Liver (tissue), 3 donors: ENCODE data around the gene EEA1.

Experiments
- ATF3 ChIP-seq: IDR thresholded peaks from 2 replicates; pipeline ENCODE4 v1.6.1; 2016; ENCODE audit warnings: antibody characterized with exemption
- CTCF ChIP-seq: fragments of 150-350 bp; IDR thresholded peaks from 2 replicates; pipeline ENCODE4 v1.5.1; 2017; ENCODE audit warnings: improper control_type of control experiment, low read depth, low read length; ENCODE audit not compliant: missing input control
- EGR1 ChIP-seq, 2 donors: IDR thresholded peaks; 2 replicates each; pipeline ENCODE4 v1.6.1; 2016 to 2018; ENCODE audit warnings: antibody characterized with exemption in 2 of 2, low read depth in 2 of 2
- GABPA ChIP-seq, 2 donors: IDR thresholded peaks in 1 of 2; conservative IDR thresholded peaks in 1 of 2; 2 replicates each; pipeline ENCODE4 v1.6.1; 2016; ENCODE audit warnings: antibody characterized with exemption in 2 of 2, mild to moderate bottlenecking in 1 of 2, moderate library complexity in 1 of 2
- HNF4A ChIP-seq, 2 donors: conservative IDR thresholded peaks; 2 replicates each; pipeline ENCODE4 v1.6.1; 2016; ENCODE audit warnings: antibody characterized with exemption in 2 of 2, mild to moderate bottlenecking in 2 of 2
- HNF4G ChIP-seq: IDR thresholded peaks from 2 replicates; pipeline ENCODE4 v1.6.1; 2016; ENCODE audit warnings: antibody characterized with exemption
- MAX ChIP-seq: IDR thresholded peaks from 2 replicates; pipeline ENCODE4 v1.6.1; 2016; ENCODE audit warnings: antibody characterized with exemption
- RAD21 ChIP-seq, 2 donors: IDR thresholded peaks; 2 replicates each; pipeline ENCODE4 v1.6.1; 2016; ENCODE audit warnings: antibody characterized with exemption in 2 of 2, mild to moderate bottlenecking in 2 of 2
- REST ChIP-seq: IDR thresholded peaks from 2 replicates; pipeline ENCODE4 v1.6.1; 2016; ENCODE audit warnings: antibody characterized with exemption, mild to moderate bottlenecking
- RXRA ChIP-seq, 2 donors: IDR thresholded peaks; 2 replicates each; pipeline ENCODE4 v1.6.1; 2017 to 2018; ENCODE audit warnings: antibody characterized with exemption in 2 of 2, mild to moderate bottlenecking in 1 of 2
- SP1 ChIP-seq: IDR thresholded peaks from 2 replicates; pipeline ENCODE4 v1.6.1; 2018; ENCODE audit warnings: antibody characterized with exemption, mild to moderate bottlenecking
- TAF1 ChIP-seq: conservative IDR thresholded peaks from 2 replicates; pipeline ENCODE4 v1.6.1; 2016; ENCODE audit warnings: antibody characterized with exemption, mild to moderate bottlenecking
- YY1 ChIP-seq: IDR thresholded peaks from 2 replicates; pipeline ENCODE4 v1.6.1; 2016; ENCODE audit warnings: antibody characterized with exemption, mild to moderate bottlenecking
- donor health status: healthy.
- donor health status: healthy.

- TF ChIP-seq MAX (no peak), TAF1 (no peak), HNF4A (conservative IDR thresholded peaks at IDR 0.05) (no peak), ATF3 (no peak), CTCF (no peak), EGR1 (IDR thresholded peaks at IDR 0.05; ENCODE audit: low read depth in 2 of 2) (no peak), REST (no peak), YY1 (no peak), GABPA (IDR thresholded peaks at IDR 0.05 in 1 of 2, conservative IDR thresholded peaks at IDR 0.05 in 1 of 2) (no peak), HNF4G (no peak), SP1 (no peak), RAD21 (IDR thresholded peaks at IDR 0.05) (no peak), RXRA (IDR thresholded peaks at IDR 0.05) (no peak)
Observed at GRCh38 chr12:92866418-92866817, 62.7 kb downstream of the EEA1 start.
